HCT116 (cell line): ENCODE measurements around the gene CTNNA1. TPM values are rescaled to one million over a fixed set of nuclear protein-coding genes. Genes with fewer than 3 reads are reported as not detected.

Experiments
- ATAC-seq: fragments of 200-7000 bp; cut with Tn5 transposase; 2 replicates; pipeline ENCODE4 v1.9.1; 2020; ENCODE audit warnings: mild to moderate bottlenecking, moderate library complexity
- BruUV-seq: library from RNA; stranded (reverse); fragments of 400-500 nt; replicated peaks from 2 replicates; lab custom pipeline; 2021; lab: Mats Ljungman, UMichigan
- CTCF ChIA-PET: fragments of 300-600 bp; sonication (Branson Sonifier 250); formaldehyde crosslinking; loops from one replicate; lab custom pipeline; 2021; ENCODE audit warnings: antibody characterized with exemption; lab: Charles Lee
- POLR2A ChIA-PET: fragments of 300-600, 350-600 bp; sonication (Branson Sonifier 250); formaldehyde crosslinking; loops from one replicate; lab custom pipeline; 2021; ENCODE audit warnings: antibody characterized with exemption; lab: Charles Lee
- RAD21 ChIA-PET, 2 experiments: fragments of 300-600 bp; sonication (Branson Sonifier 250); formaldehyde crosslinking; loops; one replicate each; lab custom pipeline; 2023; ENCODE audit warnings: low total read pairs in 2 of 2; ENCODE audit not compliant: uncharacterized antibody in 2 of 2, unreplicated experiment in 2 of 2, low non-redundant PET in 1 of 2; lab: Charles Lee
- DNase-seq: peaks from one replicate; pipeline ENCODE4 v3.0.0-alpha.2; 2010; ENCODE audit warnings: low read depth, low spot score
- H2AFZ ChIP-seq: fragments of 200-600 bp; shearing (Covaris generic), sonication (generic); 2 replicates; pipeline ENCODE4 v1.6.1; 2017; ENCODE audit warnings: low read depth, mixed run types, mixed read lengths, antibody characterized with exemption, low read length; ENCODE audit not compliant: poor library complexity, severe bottlenecking
- H3K27ac ChIP-seq: 2 replicates; pipeline ENCODE4 v1.5.1; 2012; ENCODE audit warnings: low read depth, low read length
- H3K27me3 ChIP-seq: fragments of 200-600 bp; sonication (generic); 2 replicates; pipeline ENCODE4 v1.6.1; 2016; ENCODE audit warnings: mixed run types, low read length, mixed read lengths; ENCODE audit not compliant: insufficient read depth
- H3K36me3 ChIP-seq, 2 experiments: fragments of 200-500 bp in 1 of 2; fragments of 200-600 bp in 1 of 2; sonication (Bioruptor generic) in 1 of 2; sonication (generic) in 1 of 2; 2 replicates each; pipeline versions ENCODE4 v1.5.1 to v1.6.1; 2014 to 2016; ENCODE audit warnings: low read length in 2 of 2, inconsistent platforms in 1 of 2, mixed read lengths in 1 of 2, mixed run types in 1 of 2; ENCODE audit not compliant: insufficient read depth in 2 of 2, control insufficient read depth in 1 of 2
- H3K4me1 ChIP-seq, 2 experiments: fragments of 200-600 bp in 1 of 2; sonication (generic) in 1 of 2; 2 replicates each; pipeline versions ENCODE4 v1.5.1 to v1.6.1; 2012 to 2017; ENCODE audit warnings: low read length in 2 of 2, inconsistent platforms in 1 of 2, mild to moderate bottlenecking in 1 of 2, mixed read lengths in 1 of 2, mixed run types in 1 of 2, moderate library complexity in 1 of 2; ENCODE audit not compliant: insufficient read depth in 2 of 2, control insufficient read depth in 1 of 2
- H3K4me2 ChIP-seq: fragments of 200-600 bp; sonication (generic); 2 replicates; pipeline ENCODE4 v1.6.1; 2017; ENCODE audit warnings: mixed run types, low read length, mixed read lengths
- H3K4me3 ChIP-seq, 2 experiments: fragments of 200-600 bp in 1 of 2; sonication (generic) in 1 of 2; replicated peaks in 1 of 2; 2 replicates each; pipeline ENCODE4 v1.5.1; 2011 to 2016; ENCODE audit warnings: low read length in 2 of 2, control low read depth in 1 of 2, low read depth in 1 of 2, mild to moderate bottlenecking in 1 of 2, mixed read lengths in 1 of 2, mixed run types in 1 of 2
- H3K79me2 ChIP-seq: fragments of 200-600 bp; sonication (generic); 2 replicates; pipeline ENCODE4 v1.6.1; 2017; ENCODE audit warnings: mild to moderate bottlenecking, mixed run types, low read length, moderate library complexity, mixed read lengths; ENCODE audit not compliant: insufficient read depth
- H3K9ac ChIP-seq: fragments of 200-600 bp; sonication (generic); 2 replicates; pipeline ENCODE4 v1.6.1; 2016; ENCODE audit warnings: low read length, mixed read lengths
- H3K9me2 ChIP-seq: fragments of 200-600 bp; sonication (generic), shearing (Covaris generic); 2 replicates; pipeline ENCODE4 v1.6.1; 2017; ENCODE audit warnings: mixed run types, mild to moderate bottlenecking, moderate library complexity; ENCODE audit not compliant: insufficient read depth
- H3K9me3 ChIP-seq, 2 experiments: fragments of 200-500 bp in 1 of 2; fragments of 200-600 bp in 1 of 2; sonication (Bioruptor generic) in 1 of 2; sonication (generic) in 1 of 2; 2 replicates each; pipeline ENCODE4 v1.6.1; 2014 to 2017; ENCODE audit warnings: low read length in 2 of 2, mixed read lengths in 2 of 2, inconsistent platforms in 1 of 2, low read depth in 1 of 2, mild to moderate bottlenecking in 1 of 2, mixed run types in 1 of 2, moderate library complexity in 1 of 2; ENCODE audit not compliant: control insufficient read depth in 1 of 2, insufficient read depth in 1 of 2
- H4K20me1 ChIP-seq: fragments of 200-600 bp; sonication (generic), shearing (Covaris generic); 2 replicates; pipeline ENCODE4 v1.6.1; 2017; ENCODE audit warnings: mixed run types, mild to moderate bottlenecking, moderate library complexity; ENCODE audit not compliant: insufficient read depth
- CBX3 ChIP-seq: IDR thresholded peaks from 2 replicates; pipeline ENCODE4 v1.6.1; 2012; ENCODE audit warnings: low read depth
- CEBPB ChIP-seq: IDR thresholded peaks from 2 replicates; pipeline ENCODE4 v1.6.1; 2012; ENCODE audit warnings: low read depth
- SIN3A ChIP-seq: IDR thresholded peaks from 2 replicates; pipeline ENCODE4 v1.6.1; 2012; ENCODE audit warnings: low read depth
- TCF7L2 ChIP-seq: IDR thresholded peaks from 2 replicates; pipeline ENCODE4 v1.7.0; 2011; ENCODE audit warnings: borderline replicate concordance, inconsistent platforms; ENCODE audit not compliant: insufficient read depth, insufficient read length; ENCODE audit errors: extremely low read depth
- YY1 ChIP-seq: IDR thresholded peaks from 2 replicates; pipeline ENCODE4 v1.6.1; 2011; ENCODE audit warnings: low read length, low read depth, moderate library complexity, mild to moderate bottlenecking; ENCODE audit not compliant: insufficient replicate concordance; ENCODE audit errors: extremely low read depth
- ZNF274 ChIP-seq: fragments of 200-500 bp; sonication (Bioruptor generic); IDR thresholded peaks from 2 replicates; pipeline ENCODE4 v1.6.1; 2014; ENCODE audit warnings: mild to moderate bottlenecking, low read depth, low read length, inconsistent platforms
- intact Hi-C: fragments of 100-400 bp; cut with micrococcal nuclease; formaldehyde crosslinking; loops from 2 replicates; pipeline ENCODE4 v1.10.0; 2022
- total RNA-seq: library from RNA; stranded (reverse); gene quantifications from one replicate; pipeline ENCODE4 v1.2.1, GENCODE V29; 2021; ENCODE audit not compliant: unreplicated experiment
- TF ChIP-seq, protein P1 (sequence below), 3 experiments: fragments of 200-600 bp in 1 of 3; sonication (generic) in 1 of 3; IDR thresholded peaks in 2 of 3; conservative IDR thresholded peaks in 1 of 3; 2 replicates each; pipeline ENCODE4 v1.5.1; 2012 to 2017; ENCODE audit warnings: low read depth in 2 of 3, low read length in 2 of 3, antibody characterized with exemption in 1 of 3, borderline replicate concordance in 1 of 3, control low read depth in 1 of 3, mild to moderate bottlenecking in 1 of 3, mixed read lengths in 1 of 3, mixed run types in 1 of 3, moderate library complexity in 1 of 3; ENCODE audit not compliant: insufficient read depth in 1 of 3
- TF ChIP-seq, protein P2 (sequence below): IDR thresholded peaks from 2 replicates; pipeline ENCODE4 v1.6.1; 2012; ENCODE audit warnings: low read depth

The CTNNA1 gene
- total RNA-seq, 1 experiment from 2014 or later = 313 TPM

DNA sequence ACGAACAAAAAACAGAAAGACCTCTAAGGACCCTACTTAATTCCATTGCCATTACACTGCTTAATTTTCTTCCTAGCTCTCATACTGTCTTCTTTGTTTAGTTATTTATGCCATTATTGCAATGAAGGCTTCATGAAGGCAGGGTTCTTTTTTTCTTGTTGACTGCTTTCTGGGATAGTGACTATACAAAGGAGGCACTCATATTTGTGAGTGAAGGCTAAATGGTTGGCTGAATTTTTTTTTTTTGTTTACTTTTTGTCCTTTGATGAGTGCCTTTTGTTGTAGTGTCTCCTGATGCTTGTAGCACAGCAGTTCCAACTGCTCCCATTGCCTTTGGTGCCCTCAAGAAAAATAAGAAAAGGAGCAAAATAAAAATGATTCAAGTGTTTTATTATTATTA, 17.8 kb downstream of the CTNNA1 start:
- H3K36me3 ChIP-seq = no peaks in the 10 kb centered on the region
- H3K9ac ChIP-seq = no peak overlapping the region
- TF ChIP-seq ZNF274 (no peak), CBX3 (no peak), CEBPB (no peak), YY1 (no peak), SIN3A (no peak), TCF7L2 (no peak)
- TF ChIP-seq, protein P1, sequence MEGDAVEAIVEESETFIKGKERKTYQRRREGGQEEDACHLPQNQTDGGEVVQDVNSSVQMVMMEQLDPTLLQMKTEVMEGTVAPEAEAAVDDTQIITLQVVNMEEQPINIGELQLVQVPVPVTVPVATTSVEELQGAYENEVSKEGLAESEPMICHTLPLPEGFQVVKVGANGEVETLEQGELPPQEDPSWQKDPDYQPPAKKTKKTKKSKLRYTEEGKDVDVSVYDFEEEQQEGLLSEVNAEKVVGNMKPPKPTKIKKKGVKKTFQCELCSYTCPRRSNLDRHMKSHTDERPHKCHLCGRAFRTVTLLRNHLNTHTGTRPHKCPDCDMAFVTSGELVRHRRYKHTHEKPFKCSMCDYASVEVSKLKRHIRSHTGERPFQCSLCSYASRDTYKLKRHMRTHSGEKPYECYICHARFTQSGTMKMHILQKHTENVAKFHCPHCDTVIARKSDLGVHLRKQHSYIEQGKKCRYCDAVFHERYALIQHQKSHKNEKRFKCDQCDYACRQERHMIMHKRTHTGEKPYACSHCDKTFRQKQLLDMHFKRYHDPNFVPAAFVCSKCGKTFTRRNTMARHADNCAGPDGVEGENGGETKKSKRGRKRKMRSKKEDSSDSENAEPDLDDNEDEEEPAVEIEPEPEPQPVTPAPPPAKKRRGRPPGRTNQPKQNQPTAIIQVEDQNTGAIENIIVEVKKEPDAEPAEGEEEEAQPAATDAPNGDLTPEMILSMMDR (IDR thresholded peaks at IDR 0.05 in 2 of 3, conservative IDR thresholded peaks at IDR 0.05 in 1 of 3; ENCODE audit: borderline replicate concordance in 1 of 3, insufficient read depth in 1 of 3, low read depth in 2 of 3, low read length in 2 of 3) = no peak
- TF ChIP-seq, protein P2, sequence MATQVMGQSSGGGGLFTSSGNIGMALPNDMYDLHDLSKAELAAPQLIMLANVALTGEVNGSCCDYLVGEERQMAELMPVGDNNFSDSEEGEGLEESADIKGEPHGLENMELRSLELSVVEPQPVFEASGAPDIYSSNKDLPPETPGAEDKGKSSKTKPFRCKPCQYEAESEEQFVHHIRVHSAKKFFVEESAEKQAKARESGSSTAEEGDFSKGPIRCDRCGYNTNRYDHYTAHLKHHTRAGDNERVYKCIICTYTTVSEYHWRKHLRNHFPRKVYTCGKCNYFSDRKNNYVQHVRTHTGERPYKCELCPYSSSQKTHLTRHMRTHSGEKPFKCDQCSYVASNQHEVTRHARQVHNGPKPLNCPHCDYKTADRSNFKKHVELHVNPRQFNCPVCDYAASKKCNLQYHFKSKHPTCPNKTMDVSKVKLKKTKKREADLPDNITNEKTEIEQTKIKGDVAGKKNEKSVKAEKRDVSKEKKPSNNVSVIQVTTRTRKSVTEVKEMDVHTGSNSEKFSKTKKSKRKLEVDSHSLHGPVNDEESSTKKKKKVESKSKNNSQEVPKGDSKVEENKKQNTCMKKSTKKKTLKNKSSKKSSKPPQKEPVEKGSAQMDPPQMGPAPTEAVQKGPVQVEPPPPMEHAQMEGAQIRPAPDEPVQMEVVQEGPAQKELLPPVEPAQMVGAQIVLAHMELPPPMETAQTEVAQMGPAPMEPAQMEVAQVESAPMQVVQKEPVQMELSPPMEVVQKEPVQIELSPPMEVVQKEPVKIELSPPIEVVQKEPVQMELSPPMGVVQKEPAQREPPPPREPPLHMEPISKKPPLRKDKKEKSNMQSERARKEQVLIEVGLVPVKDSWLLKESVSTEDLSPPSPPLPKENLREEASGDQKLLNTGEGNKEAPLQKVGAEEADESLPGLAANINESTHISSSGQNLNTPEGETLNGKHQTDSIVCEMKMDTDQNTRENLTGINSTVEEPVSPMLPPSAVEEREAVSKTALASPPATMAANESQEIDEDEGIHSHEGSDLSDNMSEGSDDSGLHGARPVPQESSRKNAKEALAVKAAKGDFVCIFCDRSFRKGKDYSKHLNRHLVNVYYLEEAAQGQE = no peak
- TF ChIP-seq, all 23 proteins: peak for 0
- peaks cover 11% of the 10 kb centered on the region for H4K20me1 ChIP-seq
- DNase-seq = no peak
- BruUV-seq = no TSS peak
- ATAC-seq = no peak
- no peak overlapping the region for H2AFZ ChIP-seq
- ChIA-PET POLR2A (no interaction called here), CTCF (no interaction called here), RAD21 (no interaction called here)
- no peak overlapping the region for H3K4me2 ChIP-seq
- H3K4me3 ChIP-seq = no peak overlapping the region
- H3K9me2 ChIP-seq = no peaks in the 10 kb centered on the region
- no peak overlapping the region for H3K27ac ChIP-seq
- intact Hi-C loops = no loop called here
- H3K9me3 ChIP-seq = no peaks in the 10 kb centered on the region
- H3K79me2 ChIP-seq = peaks cover 97% of the 10 kb centered on the region
- no peaks in the 10 kb centered on the region for H3K27me3 ChIP-seq
- H3K4me1 ChIP-seq = no peaks in the 10 kb centered on the region
